H1 (cell line): ENCODE measurements around the gene PKD2L2. TPM values are rescaled to one million over a fixed set of nuclear protein-coding genes. Genes with fewer than 3 reads are reported as not detected.

Source experiments
- ATF3 ChIP-seq: IDR thresholded peaks from 2 replicates; pipeline ENCODE4 v1.6.1; 2011; ENCODE audit warnings: low read depth, mild to moderate bottlenecking, low read length; ENCODE audit not compliant: insufficient read depth
- BACH1 ChIP-seq: IDR thresholded peaks from 2 replicates; pipeline ENCODE4 v1.6.1; 2012; ENCODE audit warnings: low read length, improper control_type of control experiment
- BCL11A ChIP-seq, 2 experiments: IDR thresholded peaks; one replicate each; pipeline ENCODE4 v1.6.1; 2011; ENCODE audit warnings: low read depth in 2 of 2, low read length in 2 of 2, mild to moderate bottlenecking in 2 of 2
- CHD7 ChIP-seq: fragments of 300-600 bp; sonication (generic); IDR thresholded peaks from 2 replicates; pipeline ENCODE4 v1.7.1; 2012; ENCODE audit warnings: low read length, moderate library complexity, mild to moderate bottlenecking, inconsistent platforms; ENCODE audit not compliant: insufficient replicate concordance
- CREB1 ChIP-seq: IDR thresholded peaks from 2 replicates; pipeline ENCODE4 v1.6.1; 2012; ENCODE audit warnings: inconsistent platforms
- EZH2 ChIP-seq: fragments of 200-600 bp; sonication (generic); IDR thresholded peaks from 2 replicates; pipeline ENCODE4 v1.7.1; 2012; ENCODE audit warnings: low read depth, mild to moderate bottlenecking, moderate library complexity, low read length, inconsistent platforms; ENCODE audit not compliant: severe bottlenecking
- MAFK ChIP-seq: IDR thresholded peaks from 2 replicates; pipeline ENCODE4 v1.6.1; 2012; ENCODE audit warnings: low read depth, mild to moderate bottlenecking, improper control_type of control experiment, low read length
- NANOG ChIP-seq: IDR thresholded peaks from 2 replicates; pipeline ENCODE4 v1.6.1; 2011; ENCODE audit warnings: low read length, low read depth, mild to moderate bottlenecking, inconsistent platforms; ENCODE audit not compliant: insufficient read depth, poor library complexity, severe bottlenecking
- RNF2 ChIP-seq: fragments of 200-900, 300-1000 bp; sonication (generic); IDR thresholded peaks from 2 replicates; pipeline ENCODE4 v1.7.1; 2016; ENCODE audit warnings: borderline replicate concordance, low read depth, mild to moderate bottlenecking, antibody characterized with exemption, low read length; ENCODE audit not compliant: poor library complexity, severe bottlenecking; ENCODE audit errors: missing control alignments
- SAP30 ChIP-seq: fragments of 300-600 bp; sonication (generic); IDR thresholded peaks from 2 replicates; pipeline ENCODE4 v1.7.1; 2012; ENCODE audit warnings: low read length, moderate library complexity, mild to moderate bottlenecking, inconsistent platforms; ENCODE audit not compliant: insufficient read depth, insufficient replicate concordance
- SP2 ChIP-seq: IDR thresholded peaks from 2 replicates; pipeline ENCODE4 v1.6.1; 2012; ENCODE audit warnings: mild to moderate bottlenecking, low read length, inconsistent platforms
- polyA plus RNA-seq, 7 experiments: library from polyadenylated mRNA; depleted of rRNA in 3 of 7; stranded (reverse) in 5 of 7; unstranded in 2 of 7; fragments of >200 nt in 5 of 7; fragments of 200-250 nt in 2 of 7; gene quantifications; 1 replicate in 5 of 7; 2 replicates in 1 of 7; 4 replicates in 1 of 7; pipeline versions ENCODE4 v1.2.1 to v1.2.3, GENCODE V29; 2011 to 2013; ENCODE audit warnings: missing spikeins in 2 of 7, mixed read lengths in 2 of 7
- total RNA-seq: library from RNA; stranded (reverse); fragmentation: NEBNext Ultra II Directional; extraction: Animal tissue kit (Norgen Biotek cat#: 25700); gene quantifications from 2 replicates; pipeline ENCODE4 v1.2.1, GENCODE V29; 2021

The PKD2L2 gene
- total and polyA plus RNA-seq, 2 of the 8 experiments (the other 6 are each of a cell fraction or from before 2014, with no cell fraction given) = not detected

GRCh38 chr5:137842296-137842695, 47.0 kb upstream of the PKD2L2 start (continued):
- no peak for TF ChIP-seq CHD7
- TF ChIP-seq NANOG = no peak
- TF ChIP-seq BCL11A (IDR thresholded peaks at IDR 0.05; ENCODE audit: low read depth in 2 of 2, low read length in 2 of 2) = no peak
- TF ChIP-seq EZH2 = no peak
- TF ChIP-seq SP2 = no peak
- no peak for TF ChIP-seq BACH1
- no peak for TF ChIP-seq ATF3
- TF ChIP-seq CREB1 = no peak
- TF ChIP-seq MAFK = no peak
- no peak for TF ChIP-seq RNF2
- no peak for TF ChIP-seq SAP30
